WTC11 (cell line): ENCODE measurements around the gene ACVR1. TPM values are rescaled to one million over a fixed set of nuclear protein-coding genes. Genes with fewer than 3 reads are reported as not detected.

Source experiments
- ATAC-seq: fragments of 200-7000 bp; cut with Tn5 transposase; 2 replicates; pipeline ENCODE4 v1.10.0; 2021; ENCODE audit warnings: mild to moderate bottlenecking, moderate library complexity
- CTCF ChIA-PET: fragments of 300-600 bp; sonication (Branson Sonifier 250); formaldehyde crosslinking; loops from one replicate; lab custom pipeline; 2021; ENCODE audit warnings: antibody characterized with exemption; lab: Charles Lee
- POLR2A ChIA-PET: fragments of 350-600 bp; sonication (Branson Sonifier 250); formaldehyde crosslinking; loops from one replicate; lab custom pipeline; 2021; ENCODE audit warnings: antibody characterized with exemption; lab: Charles Lee
- DNase-seq: peaks from one replicate; pipeline ENCODE4 v3.0.0; 2021; ENCODE audit warnings: low spot score
- H3K27ac Mint-ChIP-seq: 2 replicates; pipeline ENCODE4 v1.8.0; 2021; ENCODE audit warnings: mixed read lengths
- H3K27me3 Mint-ChIP-seq: 2 replicates; pipeline ENCODE4 v1.8.0; 2021; ENCODE audit warnings: low read depth, mild to moderate bottlenecking, moderate library complexity, mixed read lengths
- H3K36me3 Mint-ChIP-seq: 2 replicates; pipeline ENCODE4 v1.8.0; 2021; ENCODE audit warnings: mixed read lengths
- H3K4me1 Mint-ChIP-seq: 2 replicates; pipeline ENCODE4 v1.8.0; 2022; ENCODE audit warnings: mixed read lengths
- H3K4me3 Mint-ChIP-seq: 2 replicates; pipeline ENCODE4 v1.8.0; 2021; ENCODE audit warnings: mild to moderate bottlenecking, moderate library complexity, mixed read lengths
- H3K9me3 Mint-ChIP-seq: 2 replicates; pipeline ENCODE4 v1.8.0; 2021; ENCODE audit warnings: mixed read lengths
- ATF1 ChIP-seq: sonication (generic); formaldehyde crosslinking; IDR thresholded peaks from 2 replicates; pipeline ENCODE4 v1.8.1; 2023; ENCODE audit warnings: mild to moderate bottlenecking, moderate library complexity, missing genetic modification reagents
- ESRRA ChIP-seq: sonication (generic); formaldehyde crosslinking; IDR thresholded peaks from 2 replicates; pipeline ENCODE4 v1.8.1; 2022; ENCODE audit warnings: mild to moderate bottlenecking, missing genetic modification reagents, borderline replicate concordance
- FOXJ3 ChIP-seq: sonication (generic); formaldehyde crosslinking; IDR thresholded peaks from 2 replicates; pipeline ENCODE4 v1.9.0; 2021; ENCODE audit warnings: missing genetic modification reagents, mild to moderate bottlenecking, borderline replicate concordance
- FOXK1 ChIP-seq: sonication (generic); formaldehyde crosslinking; IDR thresholded peaks from 2 replicates; pipeline ENCODE4 v1.8.0; 2022; ENCODE audit warnings: mild to moderate bottlenecking, moderate library complexity, missing genetic modification reagents
- GTF2I ChIP-seq: fragments of 250-450 bp; sonication (Bioruptor Pico); conservative IDR thresholded peaks from 2 replicates; pipeline ENCODE4 v1.4.0; 2021; ENCODE audit warnings: mild to moderate bottlenecking
- JAZF1 ChIP-seq: fragments of 250-450 bp; sonication (Bioruptor Pico); IDR thresholded peaks from 2 replicates; pipeline ENCODE4 v1.9.0; 2021; ENCODE audit warnings: moderate library complexity, mild to moderate bottlenecking, inconsistent platforms
- NFE2L1 ChIP-seq: sonication (generic); formaldehyde crosslinking; IDR thresholded peaks from 2 replicates; pipeline ENCODE4 v1.8.1; 2023; ENCODE audit warnings: missing genetic modification reagents
- NR2C2 ChIP-seq: sonication (generic); formaldehyde crosslinking; IDR thresholded peaks from 2 replicates; pipeline ENCODE4 v1.8.0; 2022; ENCODE audit warnings: mild to moderate bottlenecking, missing genetic modification reagents
- RELA ChIP-seq: sonication (generic); formaldehyde crosslinking; IDR thresholded peaks from 2 replicates; pipeline ENCODE4 v1.8.1; 2022; ENCODE audit warnings: missing genetic modification reagents, mild to moderate bottlenecking, borderline replicate concordance
- SMAD4 ChIP-seq: sonication (generic); formaldehyde crosslinking; IDR thresholded peaks from 2 replicates; pipeline ENCODE4 v1.8.0; 2022; ENCODE audit warnings: mild to moderate bottlenecking, missing genetic modification reagents
- TCF7 ChIP-seq: sonication (generic); formaldehyde crosslinking; IDR thresholded peaks from 2 replicates; pipeline ENCODE4 v1.8.0; 2022; ENCODE audit warnings: mild to moderate bottlenecking, low read depth, missing genetic modification reagents, moderate library complexity
- ZNF219 ChIP-seq: sonication (generic); formaldehyde crosslinking; IDR thresholded peaks from 2 replicates; pipeline ENCODE4 v1.8.0; 2023; ENCODE audit warnings: missing genetic modification reagents, mild to moderate bottlenecking, borderline replicate concordance
- ZNF263 ChIP-seq: sonication (generic); formaldehyde crosslinking; IDR thresholded peaks from 2 replicates; pipeline ENCODE4 v1.8.1; 2022; ENCODE audit warnings: low read depth, mild to moderate bottlenecking, moderate library complexity, missing genetic modification reagents
- ZNF396 ChIP-seq: fragments of 250-450 bp; sonication (Bioruptor Pico); IDR thresholded peaks from 2 replicates; pipeline ENCODE4 v1.8.0; 2021; ENCODE audit warnings: mild to moderate bottlenecking, moderate library complexity, borderline replicate concordance
- total RNA-seq: library from RNA; stranded (reverse); gene quantifications from 3 replicates; pipeline ENCODE4 v1.2.3, GENCODE V29; 2021
- TF ChIP-seq, protein P1 (sequence below): sonication (generic); formaldehyde crosslinking; IDR thresholded peaks from 2 replicates; pipeline ENCODE4 v1.8.0; 2022; ENCODE audit warnings: mild to moderate bottlenecking, missing genetic modification reagents
- TF ChIP-seq, protein P2 (sequence below): sonication (generic); formaldehyde crosslinking; IDR thresholded peaks from 2 replicates; pipeline ENCODE4 v1.8.1; 2022; ENCODE audit warnings: mild to moderate bottlenecking, missing genetic modification reagents, moderate library complexity, borderline replicate concordance
- TF ChIP-seq, protein P3 (sequence below): fragments of 250-450 bp; sonication (Bioruptor Pico); IDR thresholded peaks from 2 replicates; pipeline ENCODE4 v2.1.2; 2022; ENCODE audit warnings: mild to moderate bottlenecking, moderate library complexity
- TF ChIP-seq, protein P4 (sequence below): sonication (generic); formaldehyde crosslinking; IDR thresholded peaks from 2 replicates; pipeline ENCODE4 v1.8.1; 2022; ENCODE audit warnings: low read depth, mild to moderate bottlenecking, moderate library complexity, missing genetic modification reagents, borderline replicate concordance
- TF ChIP-seq, protein P5 (sequence below): sonication (generic); formaldehyde crosslinking; IDR thresholded peaks from 2 replicates; pipeline ENCODE4 v1.8.0; 2022; ENCODE audit warnings: mild to moderate bottlenecking, missing genetic modification reagents
- TF ChIP-seq, protein P6 (sequence below): fragments of 250-450 bp; sonication (Bioruptor Pico); IDR thresholded peaks from 2 replicates; pipeline ENCODE4 v1.9.0; 2021; ENCODE audit warnings: mild to moderate bottlenecking

The ACVR1 gene
- total RNA-seq, 1 experiment from 2014 or later = 19.2 TPM

DNA sequence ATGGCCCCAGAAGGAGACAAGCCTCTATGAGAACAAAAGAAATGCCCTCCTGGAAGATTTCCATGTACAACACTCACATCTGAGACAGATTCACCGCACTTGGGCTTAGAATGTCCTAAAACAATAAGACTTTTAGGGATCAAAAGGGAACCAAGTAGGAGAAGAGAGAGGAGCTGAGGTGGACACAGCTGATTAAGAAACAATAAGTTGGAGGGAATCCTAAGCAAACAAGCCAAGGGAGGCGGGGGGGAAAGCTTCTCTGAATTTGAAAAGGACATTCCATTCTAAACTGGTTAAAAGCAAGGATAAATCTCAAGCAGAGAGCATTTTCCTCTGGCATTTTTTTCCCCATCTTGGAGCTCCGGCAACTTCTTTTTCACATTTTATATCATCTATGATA is 9.9 kb downstream of the ACVR1 start:
- Mint-ChIP-seq H3K27ac (peak overlapping the region; percentile 92), H3K27me3 (no peaks in the 10 kb centered on the region)
- no peak for TF ChIP-seq ZNF219 (CRISPR knock-in tag)
- TF ChIP-seq FOXK1 (CRISPR knock-in tag) = no peak
- TF ChIP-seq, protein P1, sequence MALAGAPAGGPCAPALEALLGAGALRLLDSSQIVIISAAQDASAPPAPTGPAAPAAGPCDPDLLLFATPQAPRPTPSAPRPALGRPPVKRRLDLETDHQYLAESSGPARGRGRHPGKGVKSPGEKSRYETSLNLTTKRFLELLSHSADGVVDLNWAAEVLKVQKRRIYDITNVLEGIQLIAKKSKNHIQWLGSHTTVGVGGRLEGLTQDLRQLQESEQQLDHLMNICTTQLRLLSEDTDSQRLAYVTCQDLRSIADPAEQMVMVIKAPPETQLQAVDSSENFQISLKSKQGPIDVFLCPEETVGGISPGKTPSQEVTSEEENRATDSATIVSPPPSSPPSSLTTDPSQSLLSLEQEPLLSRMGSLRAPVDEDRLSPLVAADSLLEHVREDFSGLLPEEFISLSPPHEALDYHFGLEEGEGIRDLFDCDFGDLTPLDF = no peak
- TF ChIP-seq, all 79 proteins: peak for 0
- no peaks in the 10 kb centered on the region for H3K9me3 Mint-ChIP-seq
- H3K4me1 Mint-ChIP-seq = peaks cover 50% of the 10 kb centered on the region
- no peaks in the 10 kb centered on the region for H3K36me3 Mint-ChIP-seq
- ATAC-seq (peak; percentile 76), DNase-seq (no peak)
- peak overlapping the region; percentile 30 for H3K4me3 Mint-ChIP-seq
- POLR2A ChIA-PET = interaction anchor here (1.1 kb wide), 1 partner anchor 9 kb away, joined by 5 read pairs; no protein-coding TSS in a partner anchor
- CTCF ChIA-PET = interaction anchor here (0.8 to 1.1 kb wide), 4 partner anchors 10 to 141 kb away, joined by 3 to 7 read pairs (median 4); partner anchors contain the start of gene ACVR1

DNA sequence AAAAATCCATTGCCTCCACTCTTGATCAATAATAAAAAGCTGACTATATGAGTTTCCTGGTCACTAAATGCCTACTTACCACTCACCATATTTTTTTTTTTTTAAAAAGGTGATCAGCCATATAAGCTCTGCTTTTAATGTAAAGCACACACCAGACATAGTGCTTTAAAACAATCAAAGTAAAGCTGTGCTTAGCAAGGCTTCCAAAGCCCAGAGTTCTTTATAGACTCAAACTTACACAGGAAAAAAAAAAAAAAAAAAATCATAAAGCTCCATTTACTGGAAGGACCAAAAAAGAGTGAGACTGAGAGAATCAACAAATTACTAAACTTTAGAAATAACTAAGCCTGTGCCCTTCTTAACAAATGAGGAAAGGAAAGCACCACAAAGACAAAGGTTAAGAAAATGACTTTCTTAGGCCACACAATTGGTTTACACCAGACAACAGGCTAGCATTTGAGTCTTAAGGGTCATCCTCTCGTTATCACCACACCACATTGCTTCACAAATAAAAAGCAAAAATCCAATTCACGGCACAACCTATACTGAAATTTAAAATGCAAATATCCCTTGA is 11.2 kb downstream of the ACVR1 start:
- TF ChIP-seq SMAD4 (CRISPR knock-in tag) (no peak), ZNF219 (CRISPR knock-in tag) (no peak), GTF2I (CRISPR knock-in tag) (no peak), ZNF263 (CRISPR knock-in tag) (no peak), TCF7 (CRISPR knock-in tag) (no peak), ATF1 (CRISPR knock-in tag) (no peak), RELA (no peak), NR2C2 (CRISPR knock-in tag) (no peak), JAZF1 (no peak), ZNF396 (CRISPR knock-in tag) (no peak), ESRRA (CRISPR knock-in tag) (no peak), NFE2L1 (CRISPR knock-in tag) (no peak), FOXJ3 (CRISPR knock-in tag) (no peak)
- TF ChIP-seq, protein P2, sequence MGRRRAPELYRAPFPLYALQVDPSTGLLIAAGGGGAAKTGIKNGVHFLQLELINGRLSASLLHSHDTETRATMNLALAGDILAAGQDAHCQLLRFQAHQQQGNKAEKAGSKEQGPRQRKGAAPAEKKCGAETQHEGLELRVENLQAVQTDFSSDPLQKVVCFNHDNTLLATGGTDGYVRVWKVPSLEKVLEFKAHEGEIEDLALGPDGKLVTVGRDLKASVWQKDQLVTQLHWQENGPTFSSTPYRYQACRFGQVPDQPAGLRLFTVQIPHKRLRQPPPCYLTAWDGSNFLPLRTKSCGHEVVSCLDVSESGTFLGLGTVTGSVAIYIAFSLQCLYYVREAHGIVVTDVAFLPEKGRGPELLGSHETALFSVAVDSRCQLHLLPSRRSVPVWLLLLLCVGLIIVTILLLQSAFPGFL (CRISPR knock-in tag) = no peak
- TF ChIP-seq, protein P3, sequence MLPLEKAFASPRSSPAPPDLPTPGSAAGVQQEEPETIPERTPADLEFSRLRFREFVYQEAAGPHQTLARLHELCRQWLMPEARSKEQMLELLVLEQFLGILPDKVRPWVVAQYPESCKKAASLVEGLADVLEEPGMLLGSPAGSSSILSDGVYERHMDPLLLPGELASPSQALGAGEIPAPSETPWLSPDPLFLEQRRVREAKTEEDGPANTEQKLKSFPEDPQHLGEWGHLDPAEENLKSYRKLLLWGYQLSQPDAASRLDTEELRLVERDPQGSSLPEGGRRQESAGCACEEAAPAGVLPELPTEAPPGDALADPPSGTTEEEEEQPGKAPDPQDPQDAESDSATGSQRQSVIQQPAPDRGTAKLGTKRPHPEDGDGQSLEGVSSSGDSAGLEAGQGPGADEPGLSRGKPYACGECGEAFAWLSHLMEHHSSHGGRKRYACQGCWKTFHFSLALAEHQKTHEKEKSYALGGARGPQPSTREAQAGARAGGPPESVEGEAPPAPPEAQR (CRISPR knock-in tag) = no peak
- TF ChIP-seq, protein P4, sequence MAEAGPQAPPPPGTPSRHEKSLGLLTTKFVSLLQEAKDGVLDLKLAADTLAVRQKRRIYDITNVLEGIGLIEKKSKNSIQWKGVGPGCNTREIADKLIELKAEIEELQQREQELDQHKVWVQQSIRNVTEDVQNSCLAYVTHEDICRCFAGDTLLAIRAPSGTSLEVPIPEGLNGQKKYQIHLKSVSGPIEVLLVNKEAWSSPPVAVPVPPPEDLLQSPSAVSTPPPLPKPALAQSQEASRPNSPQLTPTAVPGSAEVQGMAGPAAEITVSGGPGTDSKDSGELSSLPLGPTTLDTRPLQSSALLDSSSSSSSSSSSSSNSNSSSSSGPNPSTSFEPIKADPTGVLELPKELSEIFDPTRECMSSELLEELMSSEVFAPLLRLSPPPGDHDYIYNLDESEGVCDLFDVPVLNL (CRISPR knock-in tag) = no peak
- TF ChIP-seq, protein P5, sequence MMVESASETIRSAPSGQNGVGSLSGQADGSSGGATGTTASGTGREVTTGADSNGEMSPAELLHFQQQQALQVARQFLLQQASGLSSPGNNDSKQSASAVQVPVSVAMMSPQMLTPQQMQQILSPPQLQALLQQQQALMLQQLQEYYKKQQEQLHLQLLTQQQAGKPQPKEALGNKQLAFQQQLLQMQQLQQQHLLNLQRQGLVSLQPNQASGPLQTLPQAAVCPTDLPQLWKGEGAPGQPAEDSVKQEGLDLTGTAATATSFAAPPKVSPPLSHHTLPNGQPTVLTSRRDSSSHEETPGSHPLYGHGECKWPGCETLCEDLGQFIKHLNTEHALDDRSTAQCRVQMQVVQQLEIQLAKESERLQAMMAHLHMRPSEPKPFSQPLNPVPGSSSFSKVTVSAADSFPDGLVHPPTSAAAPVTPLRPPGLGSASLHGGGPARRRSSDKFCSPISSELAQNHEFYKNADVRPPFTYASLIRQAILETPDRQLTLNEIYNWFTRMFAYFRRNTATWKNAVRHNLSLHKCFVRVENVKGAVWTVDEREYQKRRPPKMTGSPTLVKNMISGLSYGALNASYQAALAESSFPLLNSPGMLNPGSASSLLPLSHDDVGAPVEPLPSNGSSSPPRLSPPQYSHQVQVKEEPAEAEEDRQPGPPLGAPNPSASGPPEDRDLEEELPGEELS (CRISPR knock-in tag) = no peak
- TF ChIP-seq, protein P6, sequence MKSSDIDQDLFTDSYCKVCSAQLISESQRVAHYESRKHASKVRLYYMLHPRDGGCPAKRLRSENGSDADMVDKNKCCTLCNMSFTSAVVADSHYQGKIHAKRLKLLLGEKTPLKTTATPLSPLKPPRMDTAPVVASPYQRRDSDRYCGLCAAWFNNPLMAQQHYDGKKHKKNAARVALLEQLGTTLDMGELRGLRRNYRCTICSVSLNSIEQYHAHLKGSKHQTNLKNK (CRISPR knock-in tag) = no peak
- no peak for ATAC-seq
- Mint-ChIP-seq H3K27ac (no peak overlapping the region), H3K4me3 (no peak overlapping the region), H3K27me3 (no peaks in the 10 kb centered on the region), H3K9me3 (no peaks in the 10 kb centered on the region), H3K4me1 (peaks cover 43% of the 10 kb centered on the region), H3K36me3 (no peaks in the 10 kb centered on the region)
- POLR2A ChIA-PET = interaction anchor here (0.7 kb wide), 1 partner anchor 240 kb away, joined by 3 read pairs; no protein-coding TSS in a partner anchor
- CTCF ChIA-PET = interaction anchor here (0.9 to 1.3 kb wide), 2 partner anchors 12 to 140 kb away, joined by 3 to 5 read pairs; partner anchors contain the start of gene ACVR1
- no peak for DNase-seq
